K562 (cell line): ENCODE data around the gene ZNF346.

Experiments
- CHD2 ChIP-seq: IDR thresholded peaks from 2 replicates; pipeline ENCODE4 v1.6.1; 2011; ENCODE audit warnings: low read depth, low read length
- DPF2 ChIP-seq: fragments of 450-650 bp; IDR thresholded peaks from 2 replicates; pipeline ENCODE4 v1.6.1; 2016
- FOXJ2 ChIP-seq: fragments of 200-800 bp; sonication (Bioruptor generic); IDR thresholded peaks from 2 replicates; pipeline ENCODE4 v1.6.1; 2016; ENCODE audit warnings: missing genetic modification characterization, missing compliant biosample characterization
- FOXM1 ChIP-seq, 2 experiments: fragments of 450-650 bp in 1 of 2; sonication (generic) in 1 of 2; formaldehyde crosslinking in 1 of 2; IDR thresholded peaks; 2 replicates each; pipeline versions ENCODE4 v1.6.1 to v1.9.0; 2017 to 2022; ENCODE audit warnings: low read depth in 2 of 2, mild to moderate bottlenecking in 2 of 2, missing genetic modification reagents in 1 of 2, moderate library complexity in 1 of 2
- HMG20A ChIP-seq: fragments of 450-650 bp; formaldehyde crosslinking; conservative IDR thresholded peaks from 2 replicates; pipeline ENCODE4 v1.4.0; 2020; ENCODE audit warnings: mild to moderate bottlenecking, mixed read lengths
- RNF2 ChIP-seq: sonication (generic); IDR thresholded peaks from 2 replicates; pipeline ENCODE4 v1.6.1; 2016
- TF ChIP-seq, protein P1 (sequence below): fragments of 450-650 bp; formaldehyde crosslinking; IDR thresholded peaks from 2 replicates; pipeline ENCODE4 v1.4.0; 2020; ENCODE audit warnings: mild to moderate bottlenecking, moderate library complexity
- TF ChIP-seq, protein P2 (sequence below), 3 experiments: IDR thresholded peaks in 2 of 3; conservative IDR thresholded peaks in 1 of 3; 2 replicates each; pipeline ENCODE4 v1.5.1; 2011 to 2012; ENCODE audit warnings: low read length in 3 of 3, mild to moderate bottlenecking in 3 of 3, control low read depth in 2 of 3, improper control_type of control experiment in 1 of 3, inconsistent platforms in 1 of 3, low read depth in 1 of 3, mixed read lengths in 1 of 3, moderate library complexity in 1 of 3; ENCODE audit not compliant: insufficient read depth in 2 of 3

GRCh38 chr5:177079606-177080005 is 57.1 kb downstream of the ZNF346 start:
- TF ChIP-seq RNF2 (no peak), HMG20A (CRISPR knock-in tag) (no peak), FOXJ2 (tag) (no peak), CHD2 (no peak), FOXM1 (IDR thresholded peaks at IDR 0.05; ENCODE audit: low read depth) (no peak), FOXM1 (CRISPR knock-in tag; IDR thresholded peaks at IDR 0.05; ENCODE audit: low read depth) (no peak), DPF2 (no peak)
- TF ChIP-seq, protein P1, sequence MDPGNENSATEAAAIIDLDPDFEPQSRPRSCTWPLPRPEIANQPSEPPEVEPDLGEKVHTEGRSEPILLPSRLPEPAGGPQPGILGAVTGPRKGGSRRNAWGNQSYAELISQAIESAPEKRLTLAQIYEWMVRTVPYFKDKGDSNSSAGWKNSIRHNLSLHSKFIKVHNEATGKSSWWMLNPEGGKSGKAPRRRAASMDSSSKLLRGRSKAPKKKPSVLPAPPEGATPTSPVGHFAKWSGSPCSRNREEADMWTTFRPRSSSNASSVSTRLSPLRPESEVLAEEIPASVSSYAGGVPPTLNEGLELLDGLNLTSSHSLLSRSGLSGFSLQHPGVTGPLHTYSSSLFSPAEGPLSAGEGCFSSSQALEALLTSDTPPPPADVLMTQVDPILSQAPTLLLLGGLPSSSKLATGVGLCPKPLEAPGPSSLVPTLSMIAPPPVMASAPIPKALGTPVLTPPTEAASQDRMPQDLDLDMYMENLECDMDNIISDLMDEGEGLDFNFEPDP (CRISPR knock-in tag): no peak
- TF ChIP-seq, protein P2, sequence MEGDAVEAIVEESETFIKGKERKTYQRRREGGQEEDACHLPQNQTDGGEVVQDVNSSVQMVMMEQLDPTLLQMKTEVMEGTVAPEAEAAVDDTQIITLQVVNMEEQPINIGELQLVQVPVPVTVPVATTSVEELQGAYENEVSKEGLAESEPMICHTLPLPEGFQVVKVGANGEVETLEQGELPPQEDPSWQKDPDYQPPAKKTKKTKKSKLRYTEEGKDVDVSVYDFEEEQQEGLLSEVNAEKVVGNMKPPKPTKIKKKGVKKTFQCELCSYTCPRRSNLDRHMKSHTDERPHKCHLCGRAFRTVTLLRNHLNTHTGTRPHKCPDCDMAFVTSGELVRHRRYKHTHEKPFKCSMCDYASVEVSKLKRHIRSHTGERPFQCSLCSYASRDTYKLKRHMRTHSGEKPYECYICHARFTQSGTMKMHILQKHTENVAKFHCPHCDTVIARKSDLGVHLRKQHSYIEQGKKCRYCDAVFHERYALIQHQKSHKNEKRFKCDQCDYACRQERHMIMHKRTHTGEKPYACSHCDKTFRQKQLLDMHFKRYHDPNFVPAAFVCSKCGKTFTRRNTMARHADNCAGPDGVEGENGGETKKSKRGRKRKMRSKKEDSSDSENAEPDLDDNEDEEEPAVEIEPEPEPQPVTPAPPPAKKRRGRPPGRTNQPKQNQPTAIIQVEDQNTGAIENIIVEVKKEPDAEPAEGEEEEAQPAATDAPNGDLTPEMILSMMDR (IDR thresholded peaks at IDR 0.05 in 2 of 3, conservative IDR thresholded peaks at IDR 0.05 in 1 of 3; ENCODE audit: insufficient read depth in 2 of 3, low read depth in 1 of 3, low read length in 3 of 3): no peak
